ENCODE results near the gene ANTXR1.

DNA sequence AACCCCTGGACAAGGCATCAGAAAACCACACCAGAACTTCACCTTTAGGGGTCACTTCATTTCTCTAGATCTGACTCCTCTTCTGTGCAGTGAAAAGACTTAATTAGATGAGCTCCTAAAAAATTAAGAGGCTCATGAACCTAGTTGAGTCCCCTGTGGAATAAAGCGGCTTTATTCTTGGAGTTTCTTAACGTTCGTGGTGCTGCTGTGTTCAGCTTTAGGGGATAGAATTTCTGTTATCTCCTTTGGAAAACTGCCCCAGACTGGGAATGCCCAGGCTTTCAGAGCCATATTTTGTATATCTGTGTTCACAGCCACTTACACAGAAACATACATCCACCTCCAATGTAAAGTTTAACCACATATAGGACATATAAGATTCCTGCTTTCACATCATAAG, 165.8 kb downstream of the ANTXR1 start:
- TF ChIP-seq, protein P1, sequence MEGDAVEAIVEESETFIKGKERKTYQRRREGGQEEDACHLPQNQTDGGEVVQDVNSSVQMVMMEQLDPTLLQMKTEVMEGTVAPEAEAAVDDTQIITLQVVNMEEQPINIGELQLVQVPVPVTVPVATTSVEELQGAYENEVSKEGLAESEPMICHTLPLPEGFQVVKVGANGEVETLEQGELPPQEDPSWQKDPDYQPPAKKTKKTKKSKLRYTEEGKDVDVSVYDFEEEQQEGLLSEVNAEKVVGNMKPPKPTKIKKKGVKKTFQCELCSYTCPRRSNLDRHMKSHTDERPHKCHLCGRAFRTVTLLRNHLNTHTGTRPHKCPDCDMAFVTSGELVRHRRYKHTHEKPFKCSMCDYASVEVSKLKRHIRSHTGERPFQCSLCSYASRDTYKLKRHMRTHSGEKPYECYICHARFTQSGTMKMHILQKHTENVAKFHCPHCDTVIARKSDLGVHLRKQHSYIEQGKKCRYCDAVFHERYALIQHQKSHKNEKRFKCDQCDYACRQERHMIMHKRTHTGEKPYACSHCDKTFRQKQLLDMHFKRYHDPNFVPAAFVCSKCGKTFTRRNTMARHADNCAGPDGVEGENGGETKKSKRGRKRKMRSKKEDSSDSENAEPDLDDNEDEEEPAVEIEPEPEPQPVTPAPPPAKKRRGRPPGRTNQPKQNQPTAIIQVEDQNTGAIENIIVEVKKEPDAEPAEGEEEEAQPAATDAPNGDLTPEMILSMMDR (conservative IDR thresholded peaks at IDR 0.05; ENCODE audit: low read depth, low read length) = no peak
- TF ChIP-seq EZH2 (IDR thresholded peaks at IDR 0.05; ENCODE audit: borderline replicate concordance, low read depth, low read length, poor library complexity, severe bottlenecking) = no peak

All from A673 (cell line).